K562 (cell line): Measurements from ENCODE around the gene ZNF775. TPM values are rescaled to one million over a fixed set of nuclear protein-coding genes. Genes with fewer than 3 reads are reported as not detected.
A peak's percentile ranks its signal among the peaks of the same experiment; 100 is the strongest.

Source experiments
- CBFA2T2 ChIP-seq: fragments of 450-650 bp; conservative IDR thresholded peaks from 2 replicates; pipeline ENCODE4 v1.6.1; 2017; ENCODE audit warnings: mild to moderate bottlenecking
- CBX3 ChIP-seq, 2 experiments: IDR thresholded peaks; 1 replicate in 1 of 2; 2 replicates in 1 of 2; pipeline ENCODE4 v1.6.1; 2012; ENCODE audit warnings: inconsistent platforms in 2 of 2, low read length in 2 of 2, borderline replicate concordance in 1 of 2, control low read depth in 1 of 2
- CHD2 ChIP-seq: IDR thresholded peaks from 2 replicates; pipeline ENCODE4 v1.6.1; 2011; ENCODE audit warnings: low read depth, low read length
- HNRNPK ChIP-seq: fragments of 200-400 bp; formaldehyde crosslinking; IDR thresholded peaks from one replicate; pipeline ENCODE4 v1.6.1; 2018; ENCODE audit warnings: mild to moderate bottlenecking, low read depth, low read length; ENCODE audit not compliant: poor library complexity, severe bottlenecking
- KLF10 ChIP-seq: fragments of 250-450 bp; sonication (Bioruptor Pico); IDR thresholded peaks from 2 replicates; pipeline ENCODE4 v1.6.1; 2021; ENCODE audit warnings: matching md5 sums
- LCOR ChIP-seq: sonication (generic); formaldehyde crosslinking; IDR thresholded peaks from 2 replicates; pipeline ENCODE4 v1.8.0; 2022; ENCODE audit warnings: mild to moderate bottlenecking, missing genetic modification reagents
- MIER1 ChIP-seq: fragments of 450-650 bp; IDR thresholded peaks from 2 replicates; pipeline ENCODE4 v1.6.1; 2016; ENCODE audit warnings: antibody characterized with exemption, mild to moderate bottlenecking, low read depth
- NELFE ChIP-seq: IDR thresholded peaks from 2 replicates; pipeline ENCODE4 v1.6.1; 2011; ENCODE audit warnings: mild to moderate bottlenecking; ENCODE audit not compliant: insufficient read depth, insufficient read length
- NFIC ChIP-seq: fragments of 450-650 bp; IDR thresholded peaks from 2 replicates; pipeline ENCODE4 v1.6.1; 2017; ENCODE audit warnings: mild to moderate bottlenecking, inconsistent platforms
- RUNX1 ChIP-seq: sonication (generic); IDR thresholded peaks from 2 replicates; pipeline ENCODE4 v1.6.1; 2016; ENCODE audit warnings: antibody characterized with exemption, low read depth
- TAF1 ChIP-seq: IDR thresholded peaks from 2 replicates; pipeline ENCODE4 v1.6.1; 2011; ENCODE audit warnings: mild to moderate bottlenecking, low read length, moderate library complexity; ENCODE audit not compliant: insufficient read depth, control insufficient read depth, severe bottlenecking; ENCODE audit errors: extremely low read depth
- U2AF2 ChIP-seq: fragments of 200-400 bp; formaldehyde crosslinking; optimal IDR thresholded peaks from 2 replicates; pipeline ENCODE3; 2017; ENCODE audit warnings: low read depth, mild to moderate bottlenecking, low read length
- ZBED1 ChIP-seq: IDR thresholded peaks from 2 replicates; pipeline ENCODE4 v1.6.1; 2014
- ZEB2 ChIP-seq: fragments of 450-650 bp; IDR thresholded peaks from 2 replicates; pipeline ENCODE4 v1.6.1; 2016
- ZNF24 ChIP-seq: fragments of 450-650 bp; IDR thresholded peaks from 2 replicates; pipeline ENCODE4 v1.6.1; 2016
- ZNF431 ChIP-seq: sonication (generic); formaldehyde crosslinking; IDR thresholded peaks from 2 replicates; pipeline ENCODE4 v1.8.0; 2022; ENCODE audit warnings: mild to moderate bottlenecking, missing genetic modification reagents
- ZNF707 ChIP-seq: fragments of 250-450 bp; sonication (Bioruptor Pico); conservative IDR thresholded peaks from 2 replicates; pipeline ENCODE4 v1.8.0; 2022; ENCODE audit warnings: inconsistent platforms, mild to moderate bottlenecking, moderate library complexity
- ZNF76 ChIP-seq: fragments of 250-450 bp; sonication (Bioruptor Pico); IDR thresholded peaks from 2 replicates; pipeline ENCODE4 v1.4.0; 2020; ENCODE audit warnings: mild to moderate bottlenecking, moderate library complexity, borderline replicate concordance
- polyA plus RNA-seq, 8 experiments: library from polyadenylated mRNA; depleted of rRNA in 4 of 8; stranded (reverse) in 5 of 8; unstranded in 3 of 8; fragments of >200 nt; fragmentation: Nextera tagmentation in 2 of 8; fragmentation: Illumina TruSeq in 1 of 8; extraction: Ambion mirVana in 2 of 8; extraction: Trizol in 1 of 8; gene quantifications; 2 replicates each; pipeline versions ENCODE4 v1.2.1 to v1.2.3, GENCODE V29; 2011 to 2014; ENCODE audit warnings: inconsistent platforms in 1 of 8, missing spikeins in 1 of 8
- total RNA-seq, 7 experiments: library from RNA; depleted of rRNA in 6 of 7; stranded (reverse); fragments of >200 nt in 6 of 7; fragmentation: Illumina TruSeq in 2 of 7; extraction: Trizol in 2 of 7; gene quantifications; 2 replicates each; pipeline versions ENCODE4 v1.2.1 to v1.2.3, GENCODE V29; 2011 to 2021; ENCODE audit warnings: low replicate concordance in 1 of 7
- TF ChIP-seq, protein P1 (sequence below): fragments of 450-650 bp; IDR thresholded peaks from 2 replicates; pipeline ENCODE4 v1.6.1; 2016
- TF ChIP-seq, protein P2 (sequence below): sonication (generic); IDR thresholded peaks from 2 replicates; pipeline ENCODE4 v1.6.1; 2016
- TF ChIP-seq, protein P3 (sequence below): sonication (generic); formaldehyde crosslinking; IDR thresholded peaks from 2 replicates; pipeline ENCODE4 v1.8.0; 2022; ENCODE audit warnings: missing genetic modification reagents, mild to moderate bottlenecking, borderline replicate concordance
- TF ChIP-seq, protein P4 (sequence below): fragments of 250-450 bp; sonication (Bioruptor Pico); IDR thresholded peaks from 2 replicates; pipeline ENCODE4 v1.4.0; 2020; ENCODE audit warnings: mild to moderate bottlenecking, moderate library complexity
- TF ChIP-seq, protein P5 (sequence below): sonication (generic); formaldehyde crosslinking; IDR thresholded peaks from 2 replicates; pipeline ENCODE4 v1.8.1; 2023; ENCODE audit warnings: mild to moderate bottlenecking, missing genetic modification reagents

Gene ZNF775
- total and polyA plus RNA-seq, 9 of the 15 experiments (the other 6 are each of a cell fraction or from before 2014, with no cell fraction given) = 0.04 to 18.7 (median 4.9) TPM

DNA sequence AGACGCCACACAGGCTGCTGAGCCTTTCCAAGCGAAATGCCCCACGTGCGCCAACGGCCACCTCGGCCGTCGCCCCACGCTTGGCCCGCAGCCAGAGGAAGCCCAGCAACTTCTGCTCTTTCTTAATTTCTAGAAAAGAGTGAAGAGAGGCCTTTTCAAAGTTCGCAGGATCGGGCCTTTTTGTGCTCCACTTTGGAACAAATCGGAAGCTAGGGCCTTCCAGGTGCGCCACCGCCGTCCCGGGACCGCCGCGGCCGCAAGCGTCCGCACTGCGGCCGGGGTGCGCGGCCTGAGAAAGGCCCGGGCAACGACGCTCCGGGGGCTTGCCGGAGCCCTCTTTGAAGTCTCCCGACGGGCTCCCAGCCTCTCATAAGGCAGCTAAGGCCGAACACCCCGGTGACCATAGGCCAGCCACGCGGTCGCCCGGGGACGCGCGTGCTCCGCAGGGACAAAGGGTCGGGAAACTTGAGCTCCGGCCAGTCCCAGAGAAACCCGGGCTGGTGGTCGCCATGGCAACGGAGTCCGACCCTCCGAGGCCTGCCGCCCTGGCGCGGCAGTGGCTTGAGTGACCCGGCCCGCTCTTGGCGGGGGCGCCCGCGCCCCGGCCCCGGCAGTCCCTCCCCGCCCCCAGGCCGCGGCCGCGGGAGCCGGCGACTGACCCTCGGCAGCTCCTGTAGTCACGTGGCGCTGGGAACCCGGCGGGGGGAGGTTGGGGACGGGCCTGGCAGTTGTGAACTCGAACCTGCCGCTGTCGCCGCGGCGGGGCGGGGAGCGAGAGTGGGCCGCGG, 10.8 kb upstream of the ZNF775 start, which contains the start of gene REPIN1 (continued):
- TF ChIP-seq LCOR (CRISPR knock-in tag) (peak; percentile 95), ZBED1 (no peak), CBFA2T2 (peak; percentile 59), ZNF707 (CRISPR knock-in tag) (0 out of 2 replicates have a peak, but pooled peaks have one; percentile 35), ZNF431 (CRISPR knock-in tag) (peak; percentile 82), MIER1 (no peak), RUNX1 (no peak), CHD2 (no peak; the same call in 1 of the 2 replicates), HNRNPK (no peak), NELFE (no peak), ZNF76 (CRISPR knock-in tag) (peak; percentile 90; the same call in 1 of the 2 replicates), KLF10 (no peak), NFIC (peak; percentile 97), U2AF2 (no peak), CBX3 (IDR thresholded peaks at IDR 0.05; ENCODE audit: borderline replicate concordance in 1 of 2, low read length in 2 of 2) (peak in 1 of 2 experiments; percentile 73; a peak in 2 of 3 replicates), TAF1 (peak; percentile 88), ZNF24 (peak; percentile 61; the same call in 1 of the 2 replicates), ZEB2 (peak; percentile 84; the same call in 1 of the 2 replicates)
- TF ChIP-seq, protein P1, sequence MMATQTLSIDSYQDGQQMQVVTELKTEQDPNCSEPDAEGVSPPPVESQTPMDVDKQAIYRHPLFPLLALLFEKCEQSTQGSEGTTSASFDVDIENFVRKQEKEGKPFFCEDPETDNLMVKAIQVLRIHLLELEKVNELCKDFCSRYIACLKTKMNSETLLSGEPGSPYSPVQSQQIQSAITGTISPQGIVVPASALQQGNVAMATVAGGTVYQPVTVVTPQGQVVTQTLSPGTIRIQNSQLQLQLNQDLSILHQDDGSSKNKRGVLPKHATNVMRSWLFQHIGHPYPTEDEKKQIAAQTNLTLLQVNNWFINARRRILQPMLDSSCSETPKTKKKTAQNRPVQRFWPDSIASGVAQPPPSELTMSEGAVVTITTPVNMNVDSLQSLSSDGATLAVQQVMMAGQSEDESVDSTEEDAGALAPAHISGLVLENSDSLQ = no peak
- TF ChIP-seq, protein P2, sequence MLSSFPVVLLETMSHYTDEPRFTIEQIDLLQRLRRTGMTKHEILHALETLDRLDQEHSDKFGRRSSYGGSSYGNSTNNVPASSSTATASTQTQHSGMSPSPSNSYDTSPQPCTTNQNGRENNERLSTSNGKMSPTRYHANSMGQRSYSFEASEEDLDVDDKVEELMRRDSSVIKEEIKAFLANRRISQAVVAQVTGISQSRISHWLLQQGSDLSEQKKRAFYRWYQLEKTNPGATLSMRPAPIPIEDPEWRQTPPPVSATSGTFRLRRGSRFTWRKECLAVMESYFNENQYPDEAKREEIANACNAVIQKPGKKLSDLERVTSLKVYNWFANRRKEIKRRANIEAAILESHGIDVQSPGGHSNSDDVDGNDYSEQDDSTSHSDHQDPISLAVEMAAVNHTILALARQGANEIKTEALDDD = no peak
- TF ChIP-seq, protein P3, sequence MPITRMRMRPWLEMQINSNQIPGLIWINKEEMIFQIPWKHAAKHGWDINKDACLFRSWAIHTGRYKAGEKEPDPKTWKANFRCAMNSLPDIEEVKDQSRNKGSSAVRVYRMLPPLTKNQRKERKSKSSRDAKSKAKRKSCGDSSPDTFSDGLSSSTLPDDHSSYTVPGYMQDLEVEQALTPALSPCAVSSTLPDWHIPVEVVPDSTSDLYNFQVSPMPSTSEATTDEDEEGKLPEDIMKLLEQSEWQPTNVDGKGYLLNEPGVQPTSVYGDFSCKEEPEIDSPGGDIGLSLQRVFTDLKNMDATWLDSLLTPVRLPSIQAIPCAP (CRISPR knock-in tag) = 0 out of 2 replicates have a peak, but pooled peaks have one; percentile 48
- TF ChIP-seq, protein P4, sequence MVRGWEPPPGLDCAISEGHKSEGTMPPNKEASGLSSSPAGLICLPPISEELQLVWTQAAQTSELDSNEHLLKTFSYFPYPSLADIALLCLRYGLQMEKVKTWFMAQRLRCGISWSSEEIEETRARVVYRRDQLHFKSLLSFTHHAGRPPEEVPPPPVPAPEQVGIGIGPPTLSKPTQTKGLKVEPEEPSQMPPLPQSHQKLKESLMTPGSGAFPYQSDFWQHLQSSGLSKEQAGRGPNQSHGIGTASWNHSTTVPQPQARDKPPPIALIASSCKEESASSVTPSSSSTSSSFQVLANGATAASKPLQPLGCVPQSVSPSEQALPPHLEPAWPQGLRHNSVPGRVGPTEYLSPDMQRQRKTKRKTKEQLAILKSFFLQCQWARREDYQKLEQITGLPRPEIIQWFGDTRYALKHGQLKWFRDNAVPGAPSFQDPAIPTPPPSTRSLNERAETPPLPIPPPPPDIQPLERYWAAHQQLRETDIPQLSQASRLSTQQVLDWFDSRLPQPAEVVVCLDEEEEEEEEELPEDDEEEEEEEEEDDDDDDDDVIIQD (CRISPR knock-in tag) = 0 out of 2 replicates have a peak, but pooled peaks have one; percentile 54
- TF ChIP-seq, protein P5, sequence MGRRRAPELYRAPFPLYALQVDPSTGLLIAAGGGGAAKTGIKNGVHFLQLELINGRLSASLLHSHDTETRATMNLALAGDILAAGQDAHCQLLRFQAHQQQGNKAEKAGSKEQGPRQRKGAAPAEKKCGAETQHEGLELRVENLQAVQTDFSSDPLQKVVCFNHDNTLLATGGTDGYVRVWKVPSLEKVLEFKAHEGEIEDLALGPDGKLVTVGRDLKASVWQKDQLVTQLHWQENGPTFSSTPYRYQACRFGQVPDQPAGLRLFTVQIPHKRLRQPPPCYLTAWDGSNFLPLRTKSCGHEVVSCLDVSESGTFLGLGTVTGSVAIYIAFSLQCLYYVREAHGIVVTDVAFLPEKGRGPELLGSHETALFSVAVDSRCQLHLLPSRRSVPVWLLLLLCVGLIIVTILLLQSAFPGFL (CRISPR knock-in tag) = 0 out of 2 replicates have a peak, but pooled peaks have one; percentile 83
